ENCODE data around the gene FAM114A1.

DNA sequence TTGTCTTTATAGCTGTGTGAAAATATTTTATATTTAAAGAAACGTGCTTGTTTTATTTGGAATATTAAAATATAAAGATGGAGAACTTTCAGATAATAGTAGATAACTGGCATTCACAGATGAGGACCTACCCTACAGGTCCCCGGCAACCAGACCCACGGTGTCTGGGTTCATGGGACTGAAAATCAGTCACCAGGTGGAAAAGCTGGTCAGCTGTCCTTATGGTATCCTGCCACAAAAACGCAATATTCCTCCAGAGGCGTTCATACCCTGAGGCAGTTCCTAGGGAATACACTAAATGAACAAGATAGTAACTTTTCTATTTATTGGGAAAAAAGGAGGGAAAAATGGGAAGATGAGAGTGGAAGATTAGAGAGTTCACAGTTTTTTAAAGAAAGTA, 12.1 kb upstream of the FAM114A1 start:
- TF ChIP-seq, protein P1, sequence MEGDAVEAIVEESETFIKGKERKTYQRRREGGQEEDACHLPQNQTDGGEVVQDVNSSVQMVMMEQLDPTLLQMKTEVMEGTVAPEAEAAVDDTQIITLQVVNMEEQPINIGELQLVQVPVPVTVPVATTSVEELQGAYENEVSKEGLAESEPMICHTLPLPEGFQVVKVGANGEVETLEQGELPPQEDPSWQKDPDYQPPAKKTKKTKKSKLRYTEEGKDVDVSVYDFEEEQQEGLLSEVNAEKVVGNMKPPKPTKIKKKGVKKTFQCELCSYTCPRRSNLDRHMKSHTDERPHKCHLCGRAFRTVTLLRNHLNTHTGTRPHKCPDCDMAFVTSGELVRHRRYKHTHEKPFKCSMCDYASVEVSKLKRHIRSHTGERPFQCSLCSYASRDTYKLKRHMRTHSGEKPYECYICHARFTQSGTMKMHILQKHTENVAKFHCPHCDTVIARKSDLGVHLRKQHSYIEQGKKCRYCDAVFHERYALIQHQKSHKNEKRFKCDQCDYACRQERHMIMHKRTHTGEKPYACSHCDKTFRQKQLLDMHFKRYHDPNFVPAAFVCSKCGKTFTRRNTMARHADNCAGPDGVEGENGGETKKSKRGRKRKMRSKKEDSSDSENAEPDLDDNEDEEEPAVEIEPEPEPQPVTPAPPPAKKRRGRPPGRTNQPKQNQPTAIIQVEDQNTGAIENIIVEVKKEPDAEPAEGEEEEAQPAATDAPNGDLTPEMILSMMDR (IDR thresholded peaks at IDR 0.05): no peak
- TF ChIP-seq POLR2AphosphoS5 (IDR thresholded peaks at IDR 0.05; ENCODE audit: insufficient read depth in 1 of 2, low read depth in 1 of 2) (no peak), POLR2A (IDR thresholded peaks at IDR 0.05) (no peak)
